ENCODE results near the gene EFCAB5.
"Not testable (repeated sequence)": the region's sequence is repeated elsewhere in the genome, so short reads cannot be mapped to it uniquely, and the experiment has no call there.

The EFCAB5 gene

GRCh38 chr17:30103921-30104320 is 162.5 kb downstream of the EFCAB5 start:
- no peak for DNase-seq

DNA sequence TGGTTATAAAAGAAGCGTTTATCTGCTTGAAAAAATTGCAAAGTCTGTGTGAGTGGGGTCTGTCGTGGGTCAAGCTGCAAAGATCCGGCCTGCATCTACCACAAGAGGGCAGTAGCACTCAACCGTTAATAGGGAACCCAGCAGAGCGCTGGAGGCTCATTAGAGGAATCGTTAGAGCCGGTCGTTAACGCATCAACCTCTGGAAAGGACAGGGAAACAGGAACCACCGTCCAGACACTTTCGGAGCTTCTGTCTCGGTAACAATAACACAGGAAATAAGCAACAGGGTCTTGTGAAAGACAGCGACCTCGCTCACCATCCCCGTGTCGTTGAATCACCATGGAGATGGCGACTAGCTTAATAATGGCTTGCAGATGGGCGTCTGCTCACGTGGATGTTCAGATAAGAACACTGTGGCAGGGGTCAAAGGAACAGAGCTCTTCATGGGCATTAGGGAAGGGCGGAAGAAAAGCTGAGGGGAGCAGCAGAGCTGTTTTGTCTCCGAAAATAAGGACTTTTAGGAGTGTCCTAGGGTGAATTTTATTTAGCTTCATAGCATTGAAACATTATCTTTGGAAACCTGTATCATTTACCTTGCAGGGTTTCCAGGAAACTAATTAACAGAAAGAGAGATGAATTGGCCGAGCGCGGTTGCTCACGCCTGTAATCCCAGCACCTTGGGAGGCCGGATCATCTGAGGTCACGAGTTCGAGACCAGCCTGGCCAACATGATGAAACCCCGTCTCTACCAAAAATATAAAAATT is 163.3 kb downstream of the EFCAB5 start:
- DNase-seq: peak; percentile 86 to 90

- DNase-seq: peak; percentile 63 to 84
These were observed 171.4 kb downstream of the EFCAB5 start for GRCh38 chr17:30112794-30113193.

DNA sequence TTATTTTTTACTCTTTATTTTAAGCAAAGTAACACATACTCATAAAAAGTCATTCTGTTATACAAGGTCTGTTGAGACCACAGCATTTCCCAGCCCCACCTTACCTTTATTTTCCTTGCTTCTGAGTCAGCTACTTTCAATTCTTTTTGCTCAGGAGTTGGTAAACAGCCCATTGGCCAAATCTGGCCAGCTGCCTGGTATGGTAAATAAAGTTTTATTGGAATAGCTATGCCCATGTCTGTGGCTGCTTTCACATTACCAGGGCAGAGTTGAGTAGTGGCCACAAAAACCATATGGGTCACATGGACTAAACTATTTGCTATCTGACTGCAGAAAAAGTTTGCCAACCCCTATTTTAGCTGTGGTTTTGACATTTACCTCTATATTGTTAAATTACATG is 171.8 kb downstream of the EFCAB5 start:
- DNase-seq: peak; percentile 63 to 84

DNA sequence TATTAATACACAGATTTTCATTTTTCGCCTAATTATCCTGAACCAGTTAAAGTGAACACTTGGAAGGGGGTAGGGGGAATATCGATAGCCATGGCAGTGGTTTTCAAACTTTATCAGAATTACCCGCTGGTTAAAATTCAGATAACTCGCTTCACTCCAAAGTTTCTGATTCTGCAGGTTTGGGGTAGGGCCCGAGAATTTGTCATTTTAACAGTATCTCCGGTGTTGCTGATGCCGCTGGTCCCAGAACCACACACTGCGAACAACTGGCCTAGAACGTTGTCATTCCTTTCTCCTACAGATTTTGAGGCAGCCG is 174.9 kb downstream of the EFCAB5 start:
- DNase-seq: no peak

GRCh38 chr17:30116661-30117551 is 175.5 kb downstream of the EFCAB5 start, which contains the start of gene NSRP1:
NSRP1 (plus strand) TSS chr17:30116816; CDS start chr17:30116844, 28 bp downstream.
- DNase-seq: peak; percentile 90 to 91

DNA sequence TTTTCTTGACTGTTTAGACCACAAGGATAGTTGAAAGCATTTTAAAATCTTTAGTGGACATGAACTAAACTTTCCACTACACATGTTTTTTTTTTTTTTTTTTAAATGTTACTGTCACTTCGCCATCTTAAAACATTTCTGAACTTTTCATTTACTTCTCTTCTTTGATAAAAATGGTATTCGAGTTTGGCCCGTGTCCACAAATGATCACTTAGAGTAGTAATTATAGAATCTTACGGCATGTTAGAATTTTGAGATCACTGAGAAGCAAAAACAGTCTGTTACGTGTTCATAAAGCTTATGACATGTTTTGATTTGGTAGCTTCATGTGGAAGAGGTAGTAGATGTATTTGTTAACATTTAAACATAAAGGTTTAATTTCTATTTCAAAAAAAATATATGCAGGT is 176.2 kb downstream of the EFCAB5 start:
- no peak for DNase-seq

DNA sequence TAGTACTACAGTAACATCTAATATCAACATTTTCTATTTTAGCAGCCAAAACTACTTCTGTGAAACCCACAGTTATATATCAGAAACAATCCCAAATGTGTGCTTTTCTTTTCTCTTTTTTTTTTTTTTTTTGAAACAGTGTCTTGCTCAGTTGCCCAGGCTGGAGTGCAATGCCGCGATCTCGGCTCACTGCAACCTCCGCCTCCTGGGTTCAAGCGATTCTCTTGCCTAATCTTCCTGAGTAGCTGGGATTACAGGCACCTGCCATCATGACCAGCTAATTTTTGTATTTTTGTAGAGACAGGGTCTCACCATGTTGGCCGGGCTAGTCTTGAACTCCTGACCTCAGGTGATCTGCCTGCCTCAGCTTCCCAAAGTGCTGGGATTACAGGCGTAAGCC is 177.2 kb downstream of the EFCAB5 start:
- not testable (repeated sequence) for DNase-seq

DNA sequence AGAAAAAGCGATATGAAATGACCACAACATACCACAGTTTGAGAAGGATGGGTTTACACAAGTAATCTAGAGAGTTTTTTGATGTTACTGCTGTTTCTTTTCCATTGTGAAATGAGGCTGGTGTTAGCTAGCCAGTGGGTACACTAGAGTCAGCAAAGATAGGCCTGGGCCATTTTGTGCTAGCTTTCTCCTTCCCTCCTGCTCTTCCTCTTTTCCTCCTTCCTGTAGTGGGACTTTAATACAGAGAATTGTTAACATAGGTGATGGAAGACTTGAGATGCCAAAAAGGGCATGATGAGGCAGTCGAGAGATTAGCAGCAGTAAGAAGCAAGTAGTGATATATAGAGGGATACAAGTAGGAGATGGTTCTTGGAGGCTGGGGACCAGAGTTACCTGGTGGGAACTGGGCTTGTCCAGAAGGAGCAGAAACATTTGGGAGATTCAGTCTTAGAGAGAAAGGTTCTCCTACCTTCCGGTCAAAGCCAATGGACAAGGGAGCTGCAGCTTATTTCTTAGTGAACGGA is 182.9 kb downstream of the EFCAB5 start:
- DNase-seq: no peak

GRCh38 chr17:30130121-30130520 is 188.7 kb downstream of the EFCAB5 start:
- DNase-seq: no peak

DNA sequence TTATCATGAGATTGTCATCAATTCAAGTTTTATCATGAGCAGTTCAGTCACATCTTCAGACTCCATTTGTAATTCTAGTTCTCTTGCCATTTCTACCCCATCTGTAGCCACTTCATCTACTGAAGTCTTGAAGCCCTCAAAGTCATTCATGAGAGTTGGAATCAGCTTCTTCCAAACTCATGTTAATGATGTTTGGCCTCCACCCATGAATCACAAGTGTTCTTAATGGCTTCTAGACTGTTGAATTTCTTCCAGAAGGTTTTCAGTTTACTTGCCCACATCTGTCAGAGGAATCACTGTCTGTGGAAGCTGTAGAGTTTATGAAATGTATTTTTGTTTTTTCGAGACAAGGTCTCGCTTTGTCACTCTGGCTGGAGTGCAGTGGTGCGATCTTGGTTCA is 191.2 kb downstream of the EFCAB5 start:
- no peak for DNase-seq

DNA sequence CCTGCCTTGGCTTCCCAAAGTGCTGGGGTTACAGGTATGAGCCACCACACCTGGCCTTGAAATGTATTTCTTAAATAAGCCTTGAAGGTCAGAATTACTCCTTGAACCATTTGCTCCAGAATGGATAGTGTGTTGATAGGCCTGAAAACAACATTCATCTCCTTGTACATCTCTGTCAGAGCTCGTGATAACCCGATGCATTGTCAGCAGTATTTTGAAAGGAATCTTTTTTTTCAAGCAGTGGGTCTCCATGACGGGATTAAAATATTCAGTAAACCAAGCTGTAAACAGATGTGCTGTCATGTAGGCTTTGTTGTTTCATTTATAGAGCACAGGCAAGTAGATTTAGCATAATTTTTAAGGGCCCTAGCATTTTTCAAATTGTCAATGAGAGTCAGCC is 191.8 kb downstream of the EFCAB5 start:
- DNase-seq: no peak

- DNase-seq: no peak
These were observed 193.1 kb downstream of the EFCAB5 start for GRCh38 chr17:30134551-30134950.

DNA sequence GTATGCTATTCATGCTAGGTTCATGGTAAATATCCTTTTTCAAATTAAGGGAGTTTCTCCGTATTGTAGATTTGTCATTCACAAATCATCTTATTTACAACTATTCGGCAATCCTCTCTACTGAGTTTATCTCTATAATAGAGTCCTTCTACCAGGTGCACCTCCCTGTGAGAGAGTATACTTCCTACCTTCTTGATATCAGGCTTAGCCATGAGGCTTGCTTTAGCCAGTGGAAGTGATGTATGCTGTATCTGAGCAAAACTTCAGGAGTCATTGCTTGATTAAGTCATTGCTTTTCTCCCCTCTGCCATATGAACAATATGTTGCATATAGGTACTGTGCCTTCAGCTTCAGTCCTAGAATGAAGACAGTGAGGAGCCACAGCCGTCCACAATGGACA is 195.7 kb downstream of the EFCAB5 start:
- no peak for DNase-seq

- not testable (repeated sequence) for DNase-seq
These were observed 206.4 kb downstream of the EFCAB5 start for GRCh38 chr17:30147860-30148259.

DNA sequence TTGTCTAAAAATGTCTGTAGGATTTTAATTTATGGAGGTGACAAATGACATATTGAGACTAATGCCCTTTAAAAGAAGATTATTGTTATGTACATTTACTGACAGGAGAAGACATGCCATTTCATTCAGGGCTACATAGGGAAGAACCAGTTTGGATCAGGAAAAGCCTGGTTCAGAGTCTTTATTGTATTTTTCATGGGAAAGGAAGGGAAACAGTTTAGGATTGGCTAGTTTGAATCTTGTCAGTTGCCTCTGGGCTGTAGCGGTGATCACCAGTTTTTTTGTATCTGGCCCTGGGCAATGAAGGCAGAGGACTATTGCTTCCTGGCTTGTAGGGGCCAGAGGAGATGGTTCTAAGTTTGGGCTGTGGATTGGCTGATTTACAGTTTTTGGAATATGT is 206.9 kb downstream of the EFCAB5 start:
- DNase-seq: no peak

DNA sequence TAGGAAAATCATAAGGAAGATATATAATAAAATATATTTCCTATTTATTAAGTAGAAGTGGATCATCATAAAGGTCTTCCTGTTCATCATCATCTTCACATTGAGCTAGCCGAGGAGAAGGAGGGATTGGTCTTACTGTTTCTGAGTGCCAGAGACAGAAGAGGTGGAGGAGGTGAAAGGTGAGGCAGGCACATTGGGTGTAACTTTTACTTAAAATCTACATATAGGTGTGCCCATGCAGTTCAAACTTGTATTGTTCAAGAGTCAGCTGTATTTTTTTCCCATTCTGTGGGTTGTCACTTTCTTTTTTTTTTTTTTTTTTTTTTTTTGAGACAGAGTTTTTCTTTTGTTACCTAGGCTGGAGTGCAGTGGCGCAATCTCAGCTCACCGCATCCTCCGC is 210.0 kb downstream of the EFCAB5 start:
- DNase-seq: no peak

GRCh38 chr17:30153463-30153862 is 212.0 kb downstream of the EFCAB5 start:
- no peak for DNase-seq

DNA sequence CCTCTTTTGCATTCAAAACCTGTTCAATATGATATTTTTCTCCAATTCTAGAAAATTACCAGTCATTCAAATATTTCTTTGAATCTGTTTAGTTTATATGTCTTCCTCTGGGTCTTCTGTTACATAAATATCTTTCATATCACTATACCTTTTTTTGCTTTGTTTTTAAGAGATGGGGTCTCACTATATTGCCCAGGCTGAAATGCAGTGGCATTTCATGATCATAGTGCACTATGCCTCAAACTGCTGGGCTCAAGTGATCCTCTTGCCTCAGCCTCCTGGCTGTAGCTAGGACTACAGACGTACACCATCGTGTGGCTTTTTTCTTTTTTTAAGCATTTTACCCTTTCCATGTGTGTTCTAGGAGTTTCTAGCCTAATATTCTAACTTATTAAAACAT is 214.0 kb downstream of the EFCAB5 start:
- no peak for DNase-seq

All from NCI-H1930 (cell line).